GM18909 (cell line): ENCODE results near the gene ANKRD33.

Experiments
- ATAC-seq: cut with Tn5 transposase; IDR thresholded peaks from one replicate; pipeline ENCODE4 v1.9.1; 2021; ENCODE audit warnings: mild to moderate bottlenecking; ENCODE audit not compliant: unreplicated experiment, poor library complexity

ANKRD33 gene

DNA sequence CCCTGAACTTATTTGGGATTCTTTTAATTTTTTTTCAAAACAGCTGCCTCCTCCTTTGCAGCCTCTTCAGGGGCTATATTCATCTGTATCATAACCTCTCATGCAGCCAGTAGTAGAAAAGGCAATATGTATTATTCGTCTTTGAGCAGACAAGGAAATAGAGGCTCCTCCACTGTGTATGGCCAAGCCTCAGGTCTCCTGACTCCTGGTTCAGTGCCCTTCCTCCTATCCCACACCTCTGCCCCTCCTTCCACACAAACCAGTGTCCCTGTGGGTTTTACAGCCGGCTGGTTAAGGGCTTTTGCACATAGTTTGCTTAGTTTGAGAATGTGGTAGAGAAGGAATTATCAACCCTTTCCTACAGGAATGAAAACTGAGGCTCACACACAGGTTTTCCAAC lies 10.6 kb downstream of the ANKRD33 start:
- ATAC-seq: no peak

DNA sequence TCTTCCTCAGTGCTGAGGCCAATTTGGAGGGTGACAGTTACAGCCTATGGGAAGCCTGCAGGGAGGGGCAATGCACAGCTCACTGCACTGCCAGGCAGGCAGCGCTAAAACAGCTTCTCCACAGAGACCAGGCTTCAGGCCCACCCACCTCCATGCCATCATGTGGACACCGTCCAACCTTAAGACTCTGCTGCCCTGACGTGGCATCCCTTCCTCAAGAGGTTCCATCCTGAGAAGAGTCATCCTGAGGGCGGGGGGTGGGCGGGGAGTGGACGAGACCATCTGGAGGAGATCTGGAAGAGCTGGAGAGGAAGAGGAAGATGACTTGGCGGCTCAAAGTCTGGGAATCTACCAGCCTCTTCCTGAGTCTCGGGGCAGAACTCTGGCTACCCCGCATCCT lies 11.0 kb downstream of the ANKRD33 start:
- no peak for ATAC-seq

DNA sequence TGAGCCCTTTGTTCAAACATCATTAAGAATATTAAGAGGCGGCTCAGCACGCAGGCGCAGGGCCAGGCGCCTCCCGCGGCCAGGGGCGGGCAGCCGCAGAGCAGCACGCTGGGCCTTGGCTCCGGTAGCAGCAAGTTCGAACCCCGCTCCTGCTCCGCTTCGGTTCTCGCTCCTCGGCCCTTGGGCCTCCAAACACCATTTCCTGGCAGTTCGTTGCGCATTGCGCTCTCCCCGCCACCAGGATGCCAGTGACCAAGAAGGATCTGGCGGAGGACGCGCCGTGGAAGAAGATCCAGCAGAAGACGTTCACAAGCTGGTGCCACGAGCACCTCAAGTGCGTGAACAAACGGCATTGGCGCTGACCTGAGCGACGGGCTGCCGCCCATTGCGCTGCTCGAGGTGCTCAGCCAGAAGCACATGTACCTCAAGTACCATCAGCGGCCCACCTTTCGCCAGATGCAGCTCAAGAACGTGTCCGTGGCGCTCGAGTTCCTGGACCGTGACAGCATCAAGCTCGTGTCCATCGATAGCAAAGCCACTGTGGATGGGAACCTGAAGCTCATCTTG lies 12.5 kb downstream of the ANKRD33 start:
- no peak for ATAC-seq

DNA sequence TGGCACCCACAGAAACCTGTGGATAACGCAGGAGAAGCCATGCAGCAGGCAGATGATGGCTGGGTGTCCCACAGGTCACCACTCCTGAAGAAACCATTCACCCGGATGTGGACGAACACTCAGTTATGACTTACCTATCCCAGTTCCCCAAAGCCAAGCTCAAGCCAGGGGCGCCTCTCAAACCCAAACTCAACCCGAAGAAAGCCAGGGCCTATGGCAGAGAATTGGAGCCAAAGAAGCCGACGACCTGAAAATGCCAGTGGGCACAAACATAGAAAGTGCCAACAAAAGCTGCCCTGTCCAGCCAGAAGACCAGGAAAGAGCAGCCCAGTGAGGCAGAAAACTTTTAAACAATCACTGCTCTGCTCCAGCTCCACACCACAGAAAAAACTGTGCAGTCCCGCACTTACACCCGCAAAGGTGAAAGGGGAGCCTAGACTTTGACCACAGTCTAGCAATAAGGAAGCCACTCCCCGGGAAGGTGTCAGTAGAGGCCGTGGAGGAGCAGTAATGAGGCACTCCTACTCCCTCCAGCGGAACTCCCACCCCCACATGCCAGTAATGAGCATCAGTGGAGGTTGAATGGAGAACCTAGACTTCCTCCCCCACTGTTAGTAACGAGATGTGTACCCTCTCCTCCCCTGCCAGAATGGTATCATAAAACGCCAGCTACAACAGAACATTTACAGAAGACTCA lies 13.4 kb downstream of the ANKRD33 start:
- ATAC-seq: no peak

DNA sequence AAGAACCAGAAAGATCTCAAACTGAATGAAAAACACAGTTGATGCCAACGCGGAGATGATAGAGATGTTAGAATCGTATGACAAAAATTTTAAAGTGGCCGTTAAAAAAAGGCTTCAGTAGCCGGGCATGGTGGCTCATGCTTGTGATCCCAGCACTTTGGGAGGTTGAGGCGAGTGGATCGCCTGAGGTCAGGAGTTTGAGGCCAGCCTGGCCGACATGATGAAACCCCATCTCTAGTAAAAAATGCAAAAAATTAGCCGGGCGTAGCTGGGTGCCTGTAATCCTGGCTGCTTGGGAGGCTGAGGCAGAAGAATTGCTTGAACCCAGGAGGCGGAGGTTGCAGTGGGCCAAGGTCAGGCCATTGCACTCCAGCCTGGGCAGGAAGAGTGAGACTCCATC lies 14.0 kb downstream of the ANKRD33 start:
- no peak for ATAC-seq

DNA sequence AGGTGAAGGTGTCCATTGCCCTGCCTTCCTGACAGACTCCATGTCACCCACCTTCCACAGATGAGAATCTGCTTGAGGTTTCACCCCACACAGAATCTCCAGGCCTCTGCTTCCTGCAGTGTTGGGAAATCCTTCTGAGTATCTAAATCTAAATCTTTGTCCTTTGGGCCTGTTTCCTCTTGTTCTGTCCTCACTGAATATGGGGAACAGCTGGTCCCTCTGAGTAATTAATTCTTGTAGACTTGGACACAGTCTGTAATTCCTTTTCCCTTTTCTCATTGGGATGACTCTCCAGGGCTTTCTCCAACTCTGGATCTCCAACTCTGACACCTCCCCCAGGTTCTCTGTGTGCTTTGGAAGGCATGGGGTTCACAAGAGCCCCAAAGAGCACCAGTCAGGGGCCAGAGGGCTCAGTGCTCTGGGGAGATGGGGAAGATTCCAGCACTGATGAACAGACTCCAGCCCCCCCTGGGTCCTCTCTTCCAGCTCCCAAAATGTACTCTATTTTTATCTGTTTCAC lies 17.1 kb downstream of the ANKRD33 start:
- ATAC-seq: no peak

DNA sequence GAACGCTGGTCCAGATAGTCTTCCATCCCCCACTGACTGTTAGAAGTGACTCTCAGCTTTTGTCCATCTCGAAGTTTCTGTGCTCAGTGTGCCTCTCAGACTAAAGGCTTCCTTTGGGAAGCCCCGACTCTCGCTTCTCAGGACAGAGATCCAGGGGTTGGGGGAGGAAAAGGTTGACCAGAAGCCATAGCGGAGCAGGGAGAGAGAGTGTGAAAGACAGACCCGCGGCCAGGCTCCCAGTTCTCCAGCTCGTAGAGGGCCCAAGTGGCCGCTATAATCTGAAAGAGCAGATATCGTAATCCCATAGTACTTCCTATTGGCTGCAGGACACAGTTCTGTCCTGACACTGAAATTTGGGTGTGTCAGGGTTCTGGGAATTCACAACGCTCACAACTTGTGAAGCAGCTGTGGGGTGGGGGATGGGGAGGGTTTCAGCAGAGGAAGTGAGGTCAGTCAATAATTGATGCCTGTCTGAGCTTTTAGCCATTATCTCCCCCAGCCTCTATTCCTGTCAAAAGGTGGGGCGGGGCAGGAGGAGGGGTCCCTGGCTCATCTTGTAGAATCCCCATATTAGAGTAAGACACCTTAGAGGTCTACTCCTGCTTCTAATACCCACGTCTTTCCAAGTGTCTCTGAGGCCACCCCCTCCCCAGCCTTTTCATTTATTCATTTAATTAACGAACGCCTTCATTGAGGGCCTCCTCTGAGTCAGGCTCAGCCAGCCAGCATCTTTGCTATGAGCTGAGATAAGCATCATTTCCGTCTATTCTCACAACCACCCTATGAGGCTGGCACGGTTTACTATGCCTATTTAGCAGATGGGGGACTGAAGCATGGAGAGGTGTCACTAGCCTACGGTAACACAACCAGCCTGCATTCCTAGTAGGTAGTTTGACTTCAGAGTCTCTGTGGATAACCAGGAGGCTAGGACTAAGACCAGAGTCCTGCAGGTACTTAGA lies 17.8 kb downstream of the ANKRD33 start:
- ATAC-seq: no peak

DNA sequence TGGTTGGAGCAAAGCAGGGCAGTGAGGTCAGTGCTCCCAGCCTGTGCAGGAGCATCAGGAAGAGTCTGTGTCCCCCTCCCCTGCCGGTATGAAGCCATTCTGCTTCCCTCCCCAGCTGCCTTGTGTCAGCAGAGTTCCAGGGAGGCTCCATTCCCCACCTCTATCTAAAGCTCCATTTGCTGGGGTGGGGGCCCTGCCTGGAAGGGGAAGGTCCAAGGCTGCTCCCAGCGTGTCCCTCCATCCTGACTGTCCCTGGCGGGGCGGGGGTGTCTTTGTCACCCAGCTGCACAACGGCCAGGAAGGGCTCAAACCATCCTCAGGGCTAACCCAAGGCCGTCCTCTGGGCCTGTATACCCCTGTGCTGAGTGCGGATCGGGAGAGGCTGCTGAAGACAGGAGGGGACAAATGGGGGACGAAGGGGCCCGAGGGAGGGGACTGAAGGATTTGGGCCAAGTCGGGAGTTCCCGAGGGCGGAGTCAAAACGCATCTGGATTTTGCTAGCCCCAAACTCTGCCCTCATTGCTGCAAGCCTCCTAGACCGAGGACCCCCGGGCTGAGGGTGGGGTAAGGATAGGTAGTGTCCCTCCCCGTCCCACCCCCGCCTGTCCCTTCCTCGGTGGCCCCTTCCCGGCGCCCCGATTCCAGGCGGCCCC lies 18.7 kb downstream of the ANKRD33 start:
- ATAC-seq: no peak

DNA sequence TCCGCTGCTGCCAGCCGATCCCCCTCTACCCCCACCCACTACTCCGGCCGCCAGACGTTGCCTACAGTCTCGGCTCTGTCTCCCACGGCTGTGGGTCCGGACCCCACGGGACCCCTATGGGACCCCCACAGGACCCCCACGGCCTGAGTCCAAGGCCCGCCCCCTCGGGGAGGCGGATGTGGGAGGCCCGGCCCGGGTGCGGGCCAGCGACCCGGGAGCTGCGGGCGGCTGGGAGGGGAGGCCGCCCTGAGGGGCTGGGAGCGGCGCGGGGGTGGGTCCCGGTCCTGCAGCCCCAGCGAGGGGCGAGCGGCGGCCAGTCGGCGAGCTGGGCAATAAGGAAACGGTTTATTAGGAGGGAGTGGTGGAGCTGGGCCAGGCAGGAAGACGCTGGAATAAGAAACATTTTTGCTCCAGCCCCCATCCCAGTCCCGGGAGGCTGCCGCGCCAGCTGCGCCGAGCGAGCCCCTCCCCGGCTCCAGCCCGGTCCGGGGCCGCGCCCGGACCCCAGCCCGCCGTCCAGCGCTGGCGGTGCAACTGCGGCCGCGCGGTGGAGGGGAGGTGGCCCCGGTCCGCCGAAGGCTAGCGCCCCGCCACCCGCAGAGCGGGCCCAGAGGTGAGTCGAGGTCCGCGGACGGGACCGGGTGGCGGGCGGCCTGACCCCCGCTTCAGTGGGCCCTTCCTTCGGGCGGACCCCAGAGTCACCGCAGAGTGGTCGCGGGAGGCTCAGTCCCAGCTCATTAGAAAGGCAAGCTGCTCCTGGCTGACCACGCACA lies 19.4 kb downstream of the ANKRD33 start, which contains the start of gene ACVRL1:
TSS of gene ACVRL1 (plus strand) at position 422 of the 773 bp plus-strand sequence. CDS start 4,971 bp downstream, outside the sequence.
- ATAC-seq: no peak

DNA sequence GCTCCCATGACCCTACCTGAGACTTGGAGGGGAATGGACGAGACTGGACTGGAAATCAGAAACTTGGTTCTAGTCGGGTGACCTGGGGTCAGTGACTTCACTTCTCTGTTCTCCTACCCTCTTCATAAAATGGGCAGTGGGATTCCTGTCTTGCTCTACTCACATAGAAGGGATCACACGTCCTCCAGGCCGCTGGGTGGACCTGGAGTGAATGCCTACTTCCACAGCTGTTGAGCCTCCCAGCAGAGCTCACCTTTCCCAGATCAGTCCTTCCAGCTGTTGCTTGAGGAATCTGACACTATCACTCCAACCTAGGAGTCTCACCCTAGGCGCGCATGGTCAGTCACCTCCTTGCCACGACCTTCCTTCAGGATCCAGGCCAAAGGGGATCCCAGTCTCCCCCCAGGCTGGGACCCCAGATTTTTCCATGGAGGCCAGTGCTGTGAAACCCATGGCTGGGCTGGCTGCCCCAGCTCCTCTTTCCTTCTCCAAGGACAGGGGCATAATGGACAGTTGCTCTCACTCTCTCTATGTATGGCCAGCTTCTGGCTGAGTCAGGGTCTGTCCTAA lies 20.0 kb downstream of the ANKRD33 start:
- no peak for ATAC-seq

DNA sequence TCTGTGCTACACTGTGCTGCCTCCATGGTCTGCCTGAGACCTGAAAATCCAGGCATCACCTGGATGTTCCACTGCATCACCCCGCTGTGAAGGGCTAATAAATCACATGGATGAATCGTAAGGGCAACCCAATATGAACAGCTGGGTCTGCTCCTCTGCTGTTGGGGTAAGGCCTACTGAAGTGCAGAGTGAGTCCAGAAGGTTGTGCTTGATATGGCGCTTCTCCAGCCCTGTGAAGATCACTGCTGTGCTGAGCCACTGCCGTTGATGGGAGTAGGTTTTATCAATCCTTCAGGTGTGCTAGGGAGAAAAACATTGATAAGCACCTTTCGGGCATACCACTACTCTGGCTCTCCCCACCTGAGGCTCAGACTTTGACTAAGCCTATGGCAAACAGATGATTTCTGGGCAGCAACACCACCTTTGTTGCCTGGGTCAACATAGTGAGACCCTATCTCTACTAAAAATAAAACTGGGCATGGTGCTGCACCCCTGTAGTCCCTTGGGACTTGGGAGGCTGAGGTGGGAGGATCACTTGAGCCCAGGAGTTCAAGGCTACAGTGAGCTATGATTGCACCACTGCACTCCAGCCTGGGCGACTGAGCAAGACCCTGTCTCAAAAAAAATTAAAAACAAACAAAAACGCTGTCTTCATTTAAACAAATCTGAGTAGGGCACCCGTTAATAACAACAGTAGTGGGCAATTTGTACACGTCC lies 21.1 kb downstream of the ANKRD33 start:
- ATAC-seq: no peak

DNA sequence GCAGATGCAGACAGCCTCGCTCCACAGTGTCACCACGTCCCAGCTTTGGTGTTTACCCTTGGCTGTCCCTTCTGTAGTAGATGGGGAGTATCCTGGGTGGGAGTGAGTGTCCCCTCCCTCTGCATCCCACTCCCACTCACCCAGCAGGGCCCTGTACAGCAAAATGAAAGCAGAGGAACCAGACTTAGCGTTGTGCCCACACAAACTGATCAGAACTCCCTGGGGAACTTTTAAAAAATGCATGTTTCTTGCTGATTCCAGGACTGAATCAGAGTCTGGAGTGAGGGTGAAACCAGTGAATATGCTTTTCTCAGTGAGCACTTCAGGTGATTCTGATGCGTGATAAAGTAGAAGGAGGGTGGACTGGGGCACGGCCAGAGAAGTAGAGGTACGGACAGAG lies 22.3 kb downstream of the ANKRD33 start:
- ATAC-seq: no peak

DNA sequence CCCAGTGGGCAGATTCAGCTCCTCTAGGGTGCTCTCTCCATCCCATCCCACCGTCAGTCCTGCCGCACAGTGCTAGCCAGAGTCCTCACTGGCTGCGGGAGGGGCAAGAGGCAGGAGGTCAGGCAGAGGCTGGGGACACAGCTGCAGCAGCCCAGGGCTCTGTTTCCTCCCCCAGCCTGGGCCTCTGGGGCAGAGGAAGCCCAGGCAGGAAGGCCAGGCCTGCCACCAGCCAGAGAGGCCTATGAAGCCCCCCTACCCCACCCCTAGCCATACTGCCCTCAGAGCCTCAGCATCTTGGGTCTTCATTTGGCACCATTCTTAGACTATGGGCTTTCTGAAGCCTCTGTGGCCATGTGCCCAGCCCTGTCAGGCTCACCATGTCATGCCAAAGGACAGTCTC lies 22.8 kb downstream of the ANKRD33 start:
- no peak for ATAC-seq

DNA sequence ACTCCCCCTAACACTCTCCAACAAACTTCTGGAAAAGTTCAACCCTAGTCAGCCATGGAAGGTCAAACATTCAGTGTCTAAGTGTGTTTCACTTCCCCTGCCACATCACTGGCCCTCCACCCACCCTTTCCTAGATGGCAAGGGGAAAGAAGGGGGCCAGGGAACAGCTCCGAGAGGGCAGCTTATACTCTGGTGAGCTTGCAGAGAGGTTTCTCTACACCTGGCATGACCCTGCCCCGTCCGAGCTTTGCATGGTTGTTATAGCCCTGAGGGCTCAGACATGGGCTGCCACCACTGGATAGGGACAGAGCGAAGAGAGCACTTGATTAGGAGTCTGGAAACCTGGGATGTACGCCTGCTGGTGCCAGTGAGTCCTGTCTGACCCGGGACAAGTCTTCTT lies 23.4 kb downstream of the ANKRD33 start:
- no peak for ATAC-seq

DNA sequence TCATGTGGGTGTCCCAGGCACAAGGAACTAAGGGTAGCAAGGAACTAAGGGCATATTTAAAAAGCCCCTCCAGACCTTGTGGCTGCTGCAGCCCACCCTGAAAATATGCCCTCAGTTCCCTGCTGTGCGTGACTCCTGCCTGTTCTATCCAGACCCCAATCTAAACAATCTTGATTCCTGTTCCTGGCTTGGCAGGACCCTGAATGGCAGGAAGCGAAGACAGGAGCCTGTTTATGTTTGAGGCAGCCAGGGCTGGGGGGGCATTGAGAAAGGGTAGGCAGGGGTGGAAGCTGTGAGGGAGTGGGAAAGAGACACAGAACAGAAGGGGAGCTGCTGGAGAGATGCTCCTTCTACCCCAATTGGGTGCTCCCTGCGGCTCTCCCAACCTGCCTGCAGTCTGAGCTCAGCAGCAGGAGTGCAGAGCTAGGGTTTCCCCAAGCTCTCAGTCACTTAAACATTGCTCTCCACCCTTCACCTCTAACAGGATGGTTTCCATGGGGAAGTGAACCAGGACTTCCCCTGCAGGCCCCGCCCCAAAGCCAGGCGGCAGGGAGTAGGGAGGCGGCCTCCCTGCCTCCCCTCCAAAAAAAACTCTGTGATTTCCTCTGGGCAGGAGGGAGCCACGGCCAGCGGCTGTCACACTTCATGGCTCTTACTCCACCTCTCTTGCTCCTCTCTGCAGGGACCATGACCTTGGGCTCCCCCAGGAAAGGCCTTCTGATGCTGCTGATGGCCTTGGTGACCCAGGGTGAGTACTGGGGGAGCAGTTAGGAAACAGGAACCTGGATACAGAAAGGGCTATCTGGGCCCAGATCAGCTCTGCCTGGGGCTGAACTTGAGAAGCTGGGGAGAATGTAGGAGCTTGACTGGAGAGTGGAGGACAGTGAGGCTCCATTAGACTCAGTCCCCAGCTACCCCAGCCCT lies 24.1 kb downstream of the ANKRD33 start:
- ATAC-seq: no peak

DNA sequence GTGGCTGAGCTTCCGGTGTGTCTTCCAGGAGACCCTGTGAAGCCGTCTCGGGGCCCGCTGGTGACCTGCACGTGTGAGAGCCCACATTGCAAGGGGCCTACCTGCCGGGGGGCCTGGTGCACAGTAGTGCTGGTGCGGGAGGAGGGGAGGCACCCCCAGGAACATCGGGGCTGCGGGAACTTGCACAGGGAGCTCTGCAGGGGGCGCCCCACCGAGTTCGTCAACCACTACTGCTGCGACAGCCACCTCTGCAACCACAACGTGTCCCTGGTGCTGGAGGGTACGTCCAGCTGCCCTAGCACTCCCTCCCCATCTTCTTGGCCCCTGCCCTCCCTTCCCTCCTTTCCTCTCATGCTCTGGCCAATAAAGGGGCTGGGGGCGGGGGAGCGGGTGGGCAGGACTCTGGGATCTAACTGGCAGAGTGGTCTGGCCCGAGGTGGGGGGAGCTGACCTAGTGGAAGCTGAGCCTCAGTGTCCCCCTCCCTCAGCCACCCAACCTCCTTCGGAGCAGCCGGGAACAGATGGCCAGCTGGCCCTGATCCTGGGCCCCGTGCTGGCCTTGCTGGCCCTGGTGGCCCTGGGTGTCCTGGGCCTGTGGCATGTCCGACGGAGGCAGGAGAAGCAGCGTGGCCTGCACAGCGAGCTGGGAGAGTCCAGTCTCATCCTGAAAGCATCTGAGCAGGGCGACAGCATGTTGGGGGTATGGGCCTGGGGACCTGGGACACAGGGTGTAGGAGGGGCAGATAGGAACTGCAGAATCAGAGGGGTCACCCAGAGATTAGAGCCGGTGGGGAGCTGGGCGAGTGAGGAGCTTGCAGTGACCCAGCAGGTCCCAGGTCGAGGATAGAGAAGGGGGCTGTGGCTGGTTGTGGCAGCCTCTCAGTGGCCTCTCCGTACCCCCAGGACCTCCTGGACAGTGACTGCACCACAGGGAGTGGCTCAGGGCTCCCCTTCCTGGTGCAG lies 25.4 kb downstream of the ANKRD33 start:
- ATAC-seq: no peak
